GM04503 (cell line): ENCODE measurements around the gene TAS1R1.
A peak's percentile ranks its signal among the peaks of the same experiment; 100 is the strongest.
"Not testable (repeated sequence)": the region's sequence is repeated elsewhere in the genome, so short reads cannot be mapped to it uniquely, and the experiment has no call there.

Experiments used
- DNase-seq: peaks from one replicate; pipeline ENCODE4 v3.0.0-alpha.2; 2012; ENCODE audit warnings: low read depth

TAS1R1 gene

GRCh38 chr1:6521536-6521935 lies 33.6 kb upstream of the TAS1R1 start:
- no peak for DNase-seq

DNA sequence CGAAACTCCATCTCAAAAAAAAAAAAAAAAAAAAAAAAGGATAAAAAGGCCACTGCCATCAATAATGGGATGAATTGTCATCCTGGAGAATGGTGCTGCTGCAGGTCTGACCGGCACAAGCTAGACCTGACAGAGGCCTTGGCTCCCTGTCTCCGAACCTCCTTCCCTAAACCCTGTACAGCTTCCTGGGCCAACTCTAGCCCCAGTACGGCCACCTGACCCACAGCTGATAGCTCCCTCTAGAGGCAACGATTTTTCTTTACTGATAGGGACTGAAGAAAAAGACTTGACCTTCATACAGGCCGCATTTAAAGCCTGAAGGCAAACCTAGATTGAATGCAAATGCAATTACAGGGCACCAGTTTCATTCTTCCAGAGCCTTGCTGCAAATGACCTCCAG lies 31.5 kb upstream of the TAS1R1 start:
- DNase-seq: no peak

- DNase-seq: no peak
Observed at GRCh38 chr1:6526316-6526715, 28.8 kb upstream of the TAS1R1 start.

GRCh38 chr1:6528492-6528891 lies 26.6 kb upstream of the TAS1R1 start:
- DNase-seq: no peak

GRCh38 chr1:6530504-6531160 lies 24.5 kb upstream of the TAS1R1 start:
- DNase-seq: no peak

DNA sequence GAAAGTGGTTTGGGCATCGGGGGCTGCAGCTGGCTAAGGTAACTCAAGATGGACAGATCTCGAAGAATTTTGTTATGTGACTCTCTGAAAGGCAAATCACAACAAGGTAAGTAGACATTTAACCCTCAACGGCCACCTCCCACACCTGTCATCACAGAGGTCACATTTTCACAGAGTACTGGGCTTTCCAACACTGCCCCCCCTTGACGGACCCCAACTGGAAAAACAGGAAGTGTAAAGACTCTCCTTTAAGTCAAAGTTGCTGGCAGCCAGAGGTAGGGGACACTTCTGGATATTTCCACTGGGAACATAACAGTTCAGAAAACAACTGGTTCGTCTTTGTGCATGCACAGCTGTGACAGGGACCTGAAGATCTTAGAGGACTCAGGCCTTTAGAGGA lies 23.1 kb upstream of the TAS1R1 start:
- no peak for DNase-seq

DNA sequence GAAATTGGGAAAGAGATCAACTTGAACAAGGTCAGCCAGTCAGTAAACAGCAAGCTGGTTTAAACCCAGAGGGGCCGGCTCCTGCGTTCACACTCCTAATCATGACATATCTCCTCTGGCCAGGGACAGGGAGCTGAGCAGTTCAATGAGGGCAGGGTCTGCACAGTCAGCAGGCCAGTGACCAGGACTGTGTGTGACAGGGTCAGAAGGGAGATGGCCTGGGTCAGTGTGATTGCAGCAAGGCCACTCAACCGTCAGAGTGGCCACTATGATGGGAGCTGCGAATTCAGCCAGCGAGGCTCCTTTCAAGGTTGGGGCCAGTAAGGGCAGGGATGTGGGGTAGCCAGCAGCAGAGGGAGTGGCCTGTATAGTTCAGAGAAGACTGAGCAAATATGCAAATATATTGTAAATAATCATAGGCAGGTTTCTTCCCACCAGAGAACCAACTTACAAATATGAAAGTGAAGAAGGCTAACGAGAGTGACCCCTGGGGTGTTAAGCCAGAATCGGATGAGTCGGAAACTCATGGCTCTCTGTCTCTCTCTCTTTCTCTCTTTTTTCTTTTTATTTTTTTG lies 20.8 kb upstream of the TAS1R1 start:
- no peak for DNase-seq

DNA sequence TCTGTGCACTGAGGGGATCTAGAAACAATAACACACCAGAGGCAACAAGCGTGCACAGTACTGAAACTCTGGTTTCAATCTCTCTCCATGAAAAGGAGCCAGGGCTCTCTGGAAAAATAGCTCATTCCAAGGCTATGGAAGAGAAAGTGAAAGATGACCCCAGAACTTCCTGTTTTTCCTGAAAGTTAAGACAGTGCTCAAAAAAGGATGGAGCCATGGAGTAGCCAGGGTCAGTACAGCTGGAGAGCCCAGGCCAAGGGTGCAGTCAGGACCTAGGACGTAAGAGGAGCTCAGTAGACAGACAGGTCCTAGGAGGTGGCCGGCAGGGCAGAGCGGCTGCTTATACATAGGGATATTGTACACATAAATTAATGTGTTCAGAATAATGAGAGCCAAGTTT lies 19.9 kb upstream of the TAS1R1 start:
- DNase-seq: no peak

DNA sequence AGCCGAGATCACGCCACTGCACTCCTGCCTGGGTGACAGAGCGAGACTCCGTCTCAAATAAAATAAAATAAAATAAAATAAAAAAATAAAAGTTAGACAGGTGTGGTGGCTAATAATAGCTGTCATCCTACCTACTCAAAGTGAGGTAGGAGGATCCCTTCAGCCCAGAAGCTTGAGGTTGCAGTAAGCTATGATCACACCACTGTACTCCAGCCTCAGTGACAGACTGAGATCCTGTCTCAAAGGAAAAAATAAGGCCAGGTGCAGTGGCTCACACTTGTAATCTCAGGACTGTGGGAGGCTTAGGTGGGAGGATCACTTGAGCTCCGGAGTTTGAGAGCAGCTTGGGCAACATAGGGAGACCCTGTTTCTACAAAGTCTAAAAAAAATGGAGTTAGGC lies 18.8 kb upstream of the TAS1R1 start:
- DNase-seq: no peak

- DNase-seq: no peak
Observed at GRCh38 chr1:6538956-6539355, 16.2 kb upstream of the TAS1R1 start.

GRCh38 chr1:6544831-6545230 lies 10.3 kb upstream of the TAS1R1 start:
- no peak for DNase-seq

GRCh38 chr1:6545276-6546112 lies 9.6 kb upstream of the TAS1R1 start:
- DNase-seq: no peak

- no peak for DNase-seq
Observed at GRCh38 chr1:6546326-6546725, 8.8 kb upstream of the TAS1R1 start.

- DNase-seq: no peak
Observed at GRCh38 chr1:6547301-6547700, 7.8 kb upstream of the TAS1R1 start.

- peak; percentile 39 for DNase-seq
Observed at GRCh38 chr1:6554031-6554906, 838 bp upstream of the TAS1R1 start, which contains the start of gene NOL9. TSS of gene NOL9 (minus strand) at chr1:6554513. CDS start at chr1:6554502, 11 bp downstream.

DNA sequence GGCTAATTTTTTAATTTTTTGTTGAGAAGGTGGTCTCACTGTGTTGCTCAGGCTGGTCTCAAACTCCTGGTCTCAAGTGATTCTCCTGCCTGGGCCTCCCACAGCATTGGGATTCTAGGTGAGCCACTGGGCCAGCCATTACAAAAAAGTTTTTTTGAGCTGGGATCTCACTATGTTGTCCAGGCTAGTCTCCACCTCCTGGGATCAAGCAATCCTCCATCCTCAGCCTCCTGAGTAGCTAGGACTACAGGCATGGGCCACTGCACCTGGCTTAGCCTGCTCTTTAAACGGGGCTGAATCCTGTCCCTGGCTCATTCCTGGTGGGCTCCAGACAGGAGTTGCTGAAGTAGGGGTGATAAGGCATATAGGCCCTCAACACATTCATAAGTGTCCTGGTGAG lies 2.5 kb downstream of the TAS1R1 start:
- no peak for DNase-seq

DNA sequence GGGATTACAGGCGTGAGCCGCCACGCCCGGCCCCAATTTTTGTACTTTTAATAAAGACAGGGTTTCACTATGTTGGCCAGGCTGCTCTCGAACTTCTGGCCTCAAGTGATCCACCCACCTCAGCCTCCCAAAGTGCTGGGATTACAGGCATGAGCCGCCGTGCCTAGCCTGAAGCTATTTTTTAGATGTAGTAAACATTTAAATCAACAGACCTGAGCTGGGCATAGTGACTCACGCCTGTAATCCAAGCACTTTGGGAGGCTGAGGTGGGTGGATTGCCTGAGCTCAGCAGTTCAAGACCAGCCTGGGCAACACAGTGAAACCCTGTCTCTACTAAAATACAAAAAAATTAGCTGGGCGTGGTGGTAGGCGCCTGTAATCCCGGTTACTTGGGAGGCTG lies 4.1 kb downstream of the TAS1R1 start:
- DNase-seq: not testable (repeated sequence)

DNA sequence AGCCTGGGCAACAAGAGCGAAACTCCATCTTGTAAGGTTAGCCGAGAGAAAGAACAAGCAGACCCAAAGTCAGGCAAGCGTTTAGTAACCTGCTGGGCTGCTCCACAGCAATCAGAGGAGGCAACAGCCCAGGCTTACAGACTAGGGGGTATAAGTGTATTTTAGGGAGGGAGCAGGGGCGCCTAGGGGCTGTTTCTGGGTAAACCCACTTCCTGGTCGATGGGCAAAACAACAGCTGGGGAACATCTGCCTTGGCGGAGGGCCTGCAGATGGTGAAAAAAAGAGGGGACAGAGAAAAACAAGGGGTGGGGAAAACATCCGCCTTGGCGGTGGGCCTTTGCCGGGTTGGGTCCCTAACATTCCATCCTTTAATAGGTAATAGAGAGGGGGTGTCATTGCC lies 5.2 kb downstream of the TAS1R1 start:
- DNase-seq: no peak

GRCh38 chr1:6569033-6569432 lies 13.9 kb downstream of the TAS1R1 start:
- DNase-seq: no peak

- no peak for DNase-seq
Observed at GRCh38 chr1:6570100-6570499, 15.0 kb downstream of the TAS1R1 start.

- DNase-seq: no peak
Observed at GRCh38 chr1:6570987-6571386, 15.9 kb downstream of the TAS1R1 start.

DNA sequence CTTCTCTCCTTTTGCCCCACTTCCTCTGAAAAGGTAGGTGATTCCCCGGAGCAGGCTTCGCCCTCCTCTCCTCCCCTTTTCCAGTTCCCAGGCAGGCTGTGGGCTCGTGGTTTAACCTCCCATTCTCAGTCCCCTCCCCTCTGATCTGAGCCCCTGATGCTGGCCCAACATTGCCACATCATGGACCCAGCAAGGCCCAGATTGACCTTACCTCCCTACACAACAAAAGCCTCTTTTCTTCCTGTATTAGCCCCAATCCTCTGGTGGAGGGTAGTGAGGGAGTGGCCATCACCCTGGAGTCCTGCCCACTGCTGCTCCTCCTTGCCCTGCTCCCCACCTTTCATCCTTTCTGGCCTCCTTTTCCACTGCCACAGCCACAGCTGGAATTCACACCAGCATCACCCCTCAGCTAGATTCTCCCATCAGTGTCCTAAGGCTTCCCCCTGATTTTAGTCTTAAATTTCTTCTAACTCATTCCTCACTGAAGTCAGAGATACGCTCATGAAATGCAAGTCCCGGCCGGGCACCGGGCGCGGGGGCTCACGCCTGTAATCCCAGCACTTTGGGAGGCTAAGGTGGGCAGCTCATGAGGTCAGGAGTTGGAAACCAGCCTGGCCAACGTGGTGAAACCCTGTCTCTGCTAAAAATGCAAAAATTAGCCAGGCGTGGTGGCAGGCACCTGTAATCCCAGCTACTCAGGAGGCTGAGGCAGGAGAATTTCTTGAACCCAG lies 17.7 kb downstream of the TAS1R1 start:
- DNase-seq: no peak
